GM12878 (cell line): ENCODE measurements around the gene CARD9. TPM values are rescaled to one million over a fixed set of nuclear protein-coding genes. Genes with fewer than 3 reads are reported as not detected.

Experiments
- ATAC-seq: fragments of 200-7000 bp; cut with Tn5 transposase; 3 replicates; pipeline ENCODE4 v1.9.1; 2020; ENCODE audit warnings: mild to moderate bottlenecking, moderate library complexity
- BruUV-seq: library from RNA; stranded (reverse); fragments of 400-500 nt; replicated peaks from 2 replicates; lab custom pipeline; 2021; lab: Mats Ljungman, UMichigan
- CTCF ChIA-PET: fragments of 300-600 bp; sonication (Branson Sonifier 250); formaldehyde crosslinking; extraction: SDS; loops from one replicate; lab custom pipeline; 2021; ENCODE audit warnings: inconsistent platforms; lab: Yijun Ruan, JAX
- POLR2A ChIA-PET: fragments of 350-600 bp; formaldehyde crosslinking; extraction: SDS; loops from one replicate; lab custom pipeline; 2021; ENCODE audit warnings: inconsistent platforms; lab: Charles Lee
- RAD21 ChIA-PET: fragments of 300-600 bp; sonication (Branson Sonifier 250); formaldehyde crosslinking; loops from one replicate; lab custom pipeline; 2023; ENCODE audit warnings: antibody characterized with exemption; ENCODE audit not compliant: unreplicated experiment; lab: Charles Lee
- SMC1A ChIA-PET: fragments of 300-600 bp; sonication (Branson Sonifier 250); formaldehyde crosslinking; loops from one replicate; lab custom pipeline; 2023; ENCODE audit not compliant: unreplicated experiment, uncharacterized antibody; lab: Charles Lee
- DNase-seq: peaks from one replicate; pipeline ENCODE4 v3.0.0-alpha.2; 2011; ENCODE audit warnings: low read depth, low spot score
- FAIRE-seq: peaks from 3 replicates; lab custom pipeline; 2011; peaks lifted over from hg19 to GRCh38; lab: Jason Lieb, UNC
- H2AFZ ChIP-seq: 2 replicates; pipeline ENCODE4 v1.6.0; 2011; ENCODE audit warnings: low read depth, low read length, control low read depth; ENCODE audit not compliant: control insufficient read depth
- H3K27ac ChIP-seq: 2 replicates; pipeline ENCODE4 v1.5.1; 2011; ENCODE audit warnings: control low read depth; ENCODE audit not compliant: control insufficient read depth, insufficient read depth
- H3K27me3 ChIP-seq, 2 experiments: replicated peaks in 1 of 2; 2 replicates each; pipeline versions ENCODE4 v1.6.0 to v1.6.1; 2011; ENCODE audit warnings: low read length in 1 of 2; ENCODE audit not compliant: control insufficient read depth in 2 of 2, insufficient read depth in 2 of 2
- H3K36me3 ChIP-seq, 2 experiments: 2 replicates each; pipeline ENCODE4 v1.5.1; 2011; ENCODE audit warnings: low read length in 1 of 2; ENCODE audit not compliant: control insufficient read depth in 2 of 2, insufficient read depth in 2 of 2
- H3K4me1 ChIP-seq: 2 replicates; pipeline ENCODE4 v1.6.1; 2011; ENCODE audit warnings: mild to moderate bottlenecking, low read length, moderate library complexity, mixed read lengths; ENCODE audit not compliant: control insufficient read depth, insufficient read depth
- H3K4me2 ChIP-seq: 2 replicates; pipeline ENCODE4 v1.6.0; 2011; ENCODE audit warnings: control low read depth; ENCODE audit not compliant: control insufficient read depth, insufficient read depth
- H3K4me3 ChIP-seq: fragments of 200-600 bp; sonication (generic); 2 replicates; pipeline ENCODE4 v1.5.1; 2016
- H3K79me2 ChIP-seq: 2 replicates; pipeline ENCODE4 v1.6.0; 2011; ENCODE audit warnings: low read length; ENCODE audit not compliant: control insufficient read depth, insufficient read depth
- H3K9ac ChIP-seq: 2 replicates; pipeline ENCODE4 v1.8.0; 2011; ENCODE audit warnings: low read length, control low read depth, mixed read lengths; ENCODE audit not compliant: control insufficient read depth, insufficient read depth
- H3K9me3 ChIP-seq: replicated peaks from 3 replicates; pipeline ENCODE4 v1.5.1; 2011; ENCODE audit warnings: mild to moderate bottlenecking, low read length; ENCODE audit not compliant: control insufficient read depth, insufficient read depth
- H4K20me1 ChIP-seq: 2 replicates; pipeline ENCODE4 v1.6.0; 2011; ENCODE audit not compliant: control insufficient read depth, insufficient read depth
- CBFB ChIP-seq: IDR thresholded peaks from 2 replicates; pipeline ENCODE4 v1.6.1; 2016; ENCODE audit warnings: antibody characterized with exemption, low read depth
- CBX3 ChIP-seq: fragments of 200-600 bp; sonication (generic); IDR thresholded peaks from 2 replicates; pipeline ENCODE4 v1.6.1; 2016; ENCODE audit warnings: low read depth, borderline replicate concordance
- CBX5 ChIP-seq: sonication (generic); IDR thresholded peaks from 2 replicates; pipeline ENCODE4 v1.6.1; 2016; ENCODE audit warnings: low read depth, moderate library complexity, mild to moderate bottlenecking, inconsistent platforms
- CEBPB ChIP-seq, 2 experiments: fragments of 150-350 bp in 1 of 2; IDR thresholded peaks; 2 replicates each; pipeline ENCODE4 v1.6.1; 2012 to 2014; ENCODE audit warnings: low read depth in 2 of 2, low read length in 2 of 2, borderline replicate concordance in 1 of 2, inconsistent platforms in 1 of 2
- ESRRA ChIP-seq: IDR thresholded peaks from 2 replicates; pipeline ENCODE4 v1.6.1; 2012; ENCODE audit warnings: mild to moderate bottlenecking, low read length, improper control_type of control experiment
- FOXK2 ChIP-seq: fragments of 450-650 bp; IDR thresholded peaks from 2 replicates; pipeline ENCODE4 v1.6.1; 2017; ENCODE audit warnings: mild to moderate bottlenecking, moderate library complexity
- IRF3 ChIP-seq: fragments of 450-650 bp; IDR thresholded peaks from 2 replicates; pipeline ENCODE4 v1.6.1; 2014; ENCODE audit warnings: mild to moderate bottlenecking
- LARP7 ChIP-seq: fragments of 450-650 bp; IDR thresholded peaks from 2 replicates; pipeline ENCODE4 v1.6.1; 2017; ENCODE audit warnings: mild to moderate bottlenecking
- MTA2 ChIP-seq: fragments of 450-650 bp; IDR thresholded peaks from 2 replicates; pipeline ENCODE4 v1.6.1; 2016; ENCODE audit warnings: low read depth, mild to moderate bottlenecking, moderate library complexity
- NBN ChIP-seq: fragments of 450-650 bp; IDR thresholded peaks from 2 replicates; pipeline ENCODE4 v1.6.1; 2016
- NFXL1 ChIP-seq: fragments of 450-650 bp; IDR thresholded peaks from 2 replicates; pipeline ENCODE4 v1.6.1; 2017; ENCODE audit warnings: antibody characterized with exemption, mild to moderate bottlenecking, borderline replicate concordance
- NKRF ChIP-seq: fragments of 450-650 bp; conservative IDR thresholded peaks from 2 replicates; pipeline ENCODE4 v1.6.1; 2017; ENCODE audit warnings: mild to moderate bottlenecking, moderate library complexity
- NR2C1 ChIP-seq: fragments of 450-650 bp; IDR thresholded peaks from 2 replicates; pipeline ENCODE4 v1.6.1; 2017; ENCODE audit warnings: antibody characterized with exemption, mild to moderate bottlenecking, moderate library complexity
- POLR2AphosphoS5 ChIP-seq: IDR thresholded peaks from 2 replicates; pipeline ENCODE4 v1.6.1; 2011; ENCODE audit warnings: mild to moderate bottlenecking, low read length, inconsistent platforms
- RAD21 ChIP-seq: IDR thresholded peaks from 2 replicates; pipeline ENCODE4 v1.6.1; 2011; ENCODE audit warnings: mild to moderate bottlenecking, low read depth, low read length, moderate library complexity; ENCODE audit not compliant: insufficient read depth
- RUNX3 ChIP-seq: IDR thresholded peaks from 2 replicates; pipeline ENCODE4 v1.6.1; 2012; ENCODE audit warnings: low read length, inconsistent platforms
- SMAD5 ChIP-seq: IDR thresholded peaks from 2 replicates; pipeline ENCODE4 v1.6.1; 2016; ENCODE audit warnings: antibody characterized with exemption, low read depth
- SMARCA5 ChIP-seq: fragments of 450-650 bp; IDR thresholded peaks from 2 replicates; pipeline ENCODE4 v1.6.1; 2017; ENCODE audit warnings: mild to moderate bottlenecking
- TBL1XR1 ChIP-seq: IDR thresholded peaks from 2 replicates; pipeline ENCODE4 v1.6.1; 2012; ENCODE audit warnings: low read depth, low read length, improper control_type of control experiment
- TCF3 ChIP-seq: IDR thresholded peaks from 2 replicates; pipeline ENCODE4 v1.6.1; 2012; ENCODE audit warnings: low read depth, mild to moderate bottlenecking, low read length, borderline replicate concordance; ENCODE audit not compliant: insufficient read depth
- YBX1 ChIP-seq: fragments of 450-650 bp; IDR thresholded peaks from 2 replicates; pipeline ENCODE4 v1.6.1; 2016; ENCODE audit warnings: antibody characterized with exemption
- ZNF274 ChIP-seq: IDR thresholded peaks from one replicate; pipeline ENCODE4 v1.8.0; 2011; ENCODE audit not compliant: insufficient read length, insufficient read depth
- WGBS: methylation state at CpG from one replicate; pipeline ENCODE4 v1.1.6; 2016; ENCODE audit warnings: low lambda C conversion rate; ENCODE audit not compliant: insufficient replicate concordance, insufficient coverage; ENCODE audit errors: missing lambda C conversion rate; 5-methylcytosine and 5-hydroxymethylcytosine counted together
- in situ Hi-C: fragments of 300-500 bp; cut with MboI; formaldehyde crosslinking; loops from 9 replicates; pipeline ENCODE4 v1.14.3; 2018; ENCODE audit warnings: mixed read lengths
- intact Hi-C: fragments of 100-400 bp; cut with micrococcal nuclease; formaldehyde crosslinking; loops from one replicate; pipeline ENCODE4 v1.14.2; 2022; ENCODE audit not compliant: unreplicated experiment
- polyA plus RNA-seq, 11 experiments: library from polyadenylated mRNA; depleted of rRNA in 4 of 11; unstranded in 6 of 11; stranded (reverse) in 5 of 11; fragments of >200 nt; fragmentation: Nextera tagmentation in 4 of 11; fragmentation: Illumina TruSeq in 1 of 11; extraction: Ambion mirVana in 4 of 11; extraction: Trizol in 1 of 11; gene quantifications; 1 replicate in 1 of 11; 2 replicates in 10 of 11; pipeline versions ENCODE4 v1.2.1 to v1.2.3, GENCODE V29; 2011 to 2016; ENCODE audit warnings: inconsistent platforms in 2 of 11, missing spikeins in 2 of 11, low read depth in 1 of 11
- total RNA-seq, 4 experiments: library from RNA; depleted of rRNA in 3 of 4; stranded (reverse); fragments of >200 nt in 3 of 4; fragmentation: Illumina TruSeq in 1 of 4; extraction: Trizol in 1 of 4; gene quantifications; 2 replicates each; pipeline versions ENCODE4 v1.2.1 to v1.2.3, GENCODE V29; 2013 to 2021

CARD9 gene
- total and polyA plus RNA-seq, 10 of the 15 experiments (the other 5 are each of a cell fraction or from before 2014, with no cell fraction given) = 0.11 to 4.9 (median 1.8) TPM; not detected in 1

- TF ChIP-seq NFXL1 (no peak), ESRRA (no peak), LARP7 (no peak), YBX1 (no peak), CBX3 (no peak), NR2C1 (no peak), POLR2AphosphoS5 (no peak), CBFB (no peak), TBL1XR1 (no peak), NKRF (no peak), MTA2 (no peak)
These were observed 5.9 kb downstream of the CARD9 start (continued) for GRCh38 chr9:136367296-136368145.

GRCh38 chr9:136366826-136367225, 6.6 kb downstream of the CARD9 start:
- no peaks in the 10 kb centered on the region for H3K27me3 ChIP-seq
- H2AFZ ChIP-seq = no peak overlapping the region
- WGBS = 46% methylated on average over 9 of the region's 9 CpGs
- no TSS peak for BruUV-seq
- no peak overlapping the region for H3K4me2 ChIP-seq
- no peak for DNase-seq
- H3K36me3 ChIP-seq = peaks cover 0 to 1% of the 10 kb centered on the region in 2 experiments; a peak in 2 of 4 replicates
- no peaks in the 10 kb centered on the region for H4K20me1 ChIP-seq
- CTCF ChIA-PET = interaction anchor here (1.5 kb wide), 1 partner anchor 53 kb away, joined by 3 read pairs; no protein-coding TSS in a partner anchor
- no peak overlapping the region for H3K27ac ChIP-seq
- TF ChIP-seq CBFB (no peak), NBN (no peak), RAD21 (no peak), FOXK2 (no peak), SMARCA5 (no peak), IRF3 (no peak), ZNF274 (no peak), CBX5 (no peak), RUNX3 (no peak), TCF3 (no peak), SMAD5 (no peak), CEBPB (IDR thresholded peaks at IDR 0.05; ENCODE audit: borderline replicate concordance in 1 of 2, low read depth in 2 of 2, low read length in 2 of 2) (no peak)
- TF ChIP-seq, all 136 proteins: peak for 0
- in situ Hi-C loops (no loop called here), intact Hi-C loops (no loop called here)
- no peaks in the 10 kb centered on the region; the same call in 2 of the 3 replicates for H3K9me3 ChIP-seq
- no peaks in the 10 kb centered on the region for H3K79me2 ChIP-seq
- FAIRE-seq (no peak), ATAC-seq (no peak)
- no peak overlapping the region for H3K9ac ChIP-seq
- peaks cover 10% of the 10 kb centered on the region for H3K4me1 ChIP-seq
- no peak overlapping the region for H3K4me3 ChIP-seq
- ChIA-PET SMC1A (interaction anchor here (0.5 kb wide), 1 partner anchor 24 kb away, joined by 3 read pairs; no protein-coding TSS in a partner anchor), RAD21 (no interaction called here), POLR2A (no interaction called here)
